ENCODE data around the gene PRKCB.

The PRKCB gene

DNA sequence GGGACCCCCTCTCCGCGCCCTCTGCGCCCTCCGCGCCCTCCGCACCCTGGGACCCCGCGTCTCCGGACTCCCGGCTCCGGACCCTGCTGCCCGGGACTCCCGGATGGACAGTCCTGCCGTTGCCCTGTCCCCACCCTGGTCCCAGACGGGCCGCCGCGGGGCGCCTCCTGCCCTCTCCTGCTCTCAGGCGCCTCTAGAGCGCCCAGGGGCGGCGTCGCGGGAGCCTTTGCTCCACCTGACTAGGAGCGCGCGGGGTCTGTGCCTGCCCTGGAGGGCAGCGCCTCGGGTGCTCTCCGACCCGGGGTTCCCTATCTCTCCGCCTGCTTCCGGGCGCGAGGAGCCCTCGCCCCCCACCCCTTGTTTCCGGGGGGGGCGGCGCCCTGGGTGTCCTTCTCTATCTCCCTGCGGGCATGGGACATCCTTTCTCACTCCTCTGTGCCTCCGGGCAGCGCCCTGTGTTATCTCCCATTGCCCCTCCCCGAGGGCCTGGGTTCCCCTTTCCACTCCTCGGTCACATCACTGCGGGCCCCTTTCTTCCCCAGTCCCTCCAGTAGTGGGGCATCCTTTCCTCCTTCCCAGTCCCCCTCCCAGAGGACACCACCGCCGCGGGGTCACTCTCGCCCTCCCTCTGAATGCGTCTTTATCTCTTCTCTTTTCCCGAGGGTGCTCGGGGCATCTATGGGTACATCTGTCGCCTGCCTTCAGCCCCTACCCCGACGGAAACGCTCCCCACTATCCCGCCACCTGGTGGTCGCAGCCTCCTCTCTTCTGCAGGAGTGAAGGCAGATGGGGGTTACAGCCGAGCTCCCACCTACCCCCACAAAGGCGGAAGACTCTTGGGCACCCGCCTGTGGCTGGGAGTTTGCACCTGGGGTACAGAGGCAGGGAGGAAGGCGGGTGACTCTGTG lies 875 bp downstream of the PRKCB start:
- peak; percentile 25 to 31 for DNase-seq

DNA sequence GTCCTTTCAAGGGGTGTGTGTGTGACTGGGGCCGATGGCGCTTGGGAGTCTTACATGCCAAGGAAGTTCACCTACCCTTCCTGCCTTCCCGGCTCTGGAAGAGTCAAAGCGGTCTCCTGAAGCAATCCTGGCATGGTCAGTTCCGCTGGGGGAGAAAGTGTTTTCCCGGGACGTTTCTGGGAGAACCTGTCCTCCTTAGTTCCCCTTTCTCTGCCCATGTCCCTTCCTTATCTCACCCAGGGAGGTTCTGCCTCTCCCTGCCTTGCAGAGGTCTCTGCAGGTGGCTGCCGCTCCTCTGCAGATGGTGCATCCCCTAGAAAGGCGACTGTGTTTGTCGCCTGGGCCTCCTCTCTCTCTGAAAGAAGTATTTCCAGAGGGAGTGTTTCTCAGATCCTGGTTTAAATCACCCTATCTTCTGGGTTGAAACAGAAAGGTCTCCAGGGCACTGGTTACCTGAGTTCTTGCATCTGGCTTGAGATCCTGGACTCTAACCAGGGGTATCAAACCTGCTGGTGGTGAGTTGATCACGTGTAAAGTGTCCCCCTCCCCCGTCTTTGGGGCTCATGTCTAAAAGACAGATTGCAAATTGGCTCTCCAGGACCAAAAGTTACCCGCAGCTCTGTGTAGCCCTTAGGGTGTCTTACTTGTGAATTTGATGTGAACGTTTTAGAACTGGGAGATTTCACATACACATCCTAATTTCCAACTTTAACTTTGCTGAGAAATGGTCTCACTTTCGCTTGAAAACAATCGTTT lies 1.9 kb downstream of the PRKCB start:
- DNase-seq: no peak

DNA sequence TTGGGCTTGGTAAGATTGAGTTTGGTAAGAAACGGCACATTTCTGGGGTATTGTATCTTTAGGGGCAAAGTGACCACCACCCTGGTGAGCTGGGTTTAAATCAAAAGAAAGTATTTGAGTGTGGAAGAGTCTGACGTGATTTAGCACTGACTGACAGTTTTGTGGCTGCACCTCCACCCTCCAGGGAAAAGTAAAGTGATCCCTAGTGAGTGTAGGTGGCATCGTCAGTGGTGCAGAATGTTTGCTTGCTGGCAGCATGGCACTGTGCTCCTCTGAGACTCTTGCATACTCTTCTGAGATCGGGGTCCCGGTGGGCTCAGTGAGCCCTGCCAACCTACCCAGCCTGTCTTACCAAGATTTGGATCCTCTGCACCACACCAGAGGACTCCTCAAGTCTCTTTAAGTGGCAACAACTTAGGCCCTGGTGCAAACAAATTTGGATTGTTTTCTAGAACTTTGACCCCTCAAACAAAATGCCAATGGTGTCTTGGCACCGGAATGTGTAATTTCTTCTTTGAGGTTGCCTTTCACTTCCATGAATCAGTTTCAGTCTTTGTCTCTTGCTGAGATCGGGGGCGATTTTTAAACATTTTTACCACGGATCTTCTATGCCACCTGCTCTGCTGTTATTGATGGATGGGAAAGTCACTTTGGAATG lies 2.8 kb downstream of the PRKCB start:
- no peak for DNase-seq

DNA sequence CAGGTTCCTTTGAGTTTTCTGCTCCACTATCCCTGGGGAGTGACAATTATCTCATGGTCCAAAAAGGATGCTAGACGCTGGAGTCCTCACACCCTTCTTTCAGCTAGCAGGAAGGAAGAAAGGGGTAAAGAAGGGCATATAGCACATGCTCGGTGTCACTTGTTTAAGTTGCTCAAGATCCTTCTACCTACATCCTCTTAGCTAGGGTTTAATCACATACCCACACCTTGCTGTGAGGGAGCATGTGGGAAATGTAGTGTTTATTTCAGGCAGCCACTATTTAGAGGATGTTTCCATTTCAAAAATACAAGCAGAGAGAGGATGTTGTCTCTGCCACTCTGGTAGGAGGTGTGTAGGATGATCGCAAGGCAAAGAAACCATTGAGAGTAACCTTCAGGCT lies 4.5 kb downstream of the PRKCB start:
- DNase-seq: no peak

DNA sequence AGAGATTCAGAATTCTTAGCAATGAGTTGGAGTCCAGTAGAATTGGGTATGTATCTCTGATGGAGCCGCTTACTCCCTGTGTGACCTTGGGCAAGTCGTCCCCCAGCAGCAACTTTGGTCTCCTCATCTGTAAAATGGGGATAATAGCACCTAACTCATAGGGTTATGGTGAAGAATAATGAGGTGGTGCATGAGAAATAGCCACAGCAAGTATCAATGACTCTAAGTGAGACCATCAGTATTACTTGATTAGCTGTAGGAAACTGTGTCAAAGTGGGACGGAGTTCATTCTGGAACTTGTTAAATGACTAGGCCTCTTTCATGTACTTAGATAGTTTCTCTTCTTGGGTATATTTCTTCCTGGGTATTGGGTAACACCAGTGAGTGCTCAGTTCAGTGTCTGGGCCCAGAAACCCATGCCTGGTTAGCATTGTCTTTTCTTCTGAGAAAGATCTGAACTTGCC lies 6.4 kb downstream of the PRKCB start:
- no peak for DNase-seq

DNA sequence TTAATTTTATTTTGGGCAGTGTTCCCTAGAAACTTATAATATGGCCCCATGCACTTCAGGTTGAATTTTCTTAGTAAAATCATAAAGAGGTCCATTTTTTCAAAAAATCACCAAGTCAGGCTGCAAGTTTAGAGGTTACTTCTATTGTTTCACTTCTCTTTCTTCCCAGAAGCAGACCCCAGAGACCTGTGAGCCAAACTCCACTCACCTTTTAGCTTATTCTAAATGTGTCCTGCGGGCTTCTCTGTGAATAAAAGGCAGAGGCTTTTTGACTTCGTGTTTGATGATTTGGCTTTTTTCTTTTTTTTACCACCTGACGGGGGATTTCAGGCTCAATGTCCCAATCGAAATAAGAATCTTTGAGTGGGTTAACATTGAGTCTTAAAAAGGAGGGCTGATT lies 7.4 kb downstream of the PRKCB start:
- DNase-seq: no peak

DNA sequence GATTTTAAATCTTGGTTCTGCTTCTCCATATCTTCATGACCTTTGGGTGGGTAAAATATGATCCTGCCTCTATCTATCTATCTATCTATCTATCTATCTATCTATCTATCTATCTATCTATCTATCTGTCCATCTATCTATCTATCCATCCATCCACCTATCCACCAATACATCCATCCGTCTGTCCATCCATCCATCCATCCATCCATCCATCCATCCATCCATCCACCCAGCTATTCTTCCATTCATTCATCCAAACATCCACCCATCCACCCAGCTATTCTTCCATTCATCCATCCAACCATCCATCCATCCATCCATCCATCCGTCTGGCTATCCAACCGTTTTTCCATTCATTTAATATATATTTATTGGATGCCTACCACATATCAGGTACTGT lies 11.5 kb downstream of the PRKCB start:
- DNase-seq: no peak

DNA sequence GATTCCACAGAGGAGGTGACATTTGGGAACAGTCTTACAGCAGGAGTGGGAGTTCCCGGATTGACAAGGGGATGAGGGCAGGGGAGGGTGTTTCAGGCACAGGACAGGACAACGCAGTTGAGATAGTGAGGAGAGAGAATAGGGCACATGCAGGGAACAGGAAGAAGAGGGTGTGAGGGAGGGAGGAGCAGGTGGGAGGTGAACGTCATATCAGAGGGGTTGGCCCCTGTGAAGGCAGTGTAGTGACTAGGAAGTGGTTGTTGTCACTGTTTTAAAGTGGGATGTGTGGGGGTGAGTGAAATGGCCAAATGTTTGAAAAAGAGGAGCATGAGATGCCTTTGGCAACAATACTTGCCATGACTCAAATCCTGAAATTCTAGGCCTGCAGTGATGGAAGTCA lies 12.2 kb downstream of the PRKCB start:
- DNase-seq: no peak

DNA sequence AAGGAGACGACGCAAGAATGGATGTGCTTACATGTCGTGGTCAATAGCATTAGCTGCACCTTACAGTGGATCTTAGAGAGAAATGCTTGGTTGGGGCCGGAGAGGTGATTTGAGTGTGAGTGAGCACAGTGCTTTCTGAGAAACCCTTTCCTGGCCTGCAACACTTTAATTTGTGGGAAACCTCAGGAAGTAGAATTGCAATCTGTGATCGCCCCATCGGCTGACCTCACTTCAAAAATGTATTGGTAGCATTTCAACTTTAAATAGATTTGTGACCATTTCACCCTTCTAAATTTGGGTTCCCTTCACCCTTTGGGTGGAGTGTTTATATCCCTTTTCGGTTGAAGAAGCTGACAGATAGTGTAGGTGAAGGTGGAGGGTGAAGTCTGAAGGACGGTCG lies 13.2 kb downstream of the PRKCB start:
- DNase-seq: no peak

DNA sequence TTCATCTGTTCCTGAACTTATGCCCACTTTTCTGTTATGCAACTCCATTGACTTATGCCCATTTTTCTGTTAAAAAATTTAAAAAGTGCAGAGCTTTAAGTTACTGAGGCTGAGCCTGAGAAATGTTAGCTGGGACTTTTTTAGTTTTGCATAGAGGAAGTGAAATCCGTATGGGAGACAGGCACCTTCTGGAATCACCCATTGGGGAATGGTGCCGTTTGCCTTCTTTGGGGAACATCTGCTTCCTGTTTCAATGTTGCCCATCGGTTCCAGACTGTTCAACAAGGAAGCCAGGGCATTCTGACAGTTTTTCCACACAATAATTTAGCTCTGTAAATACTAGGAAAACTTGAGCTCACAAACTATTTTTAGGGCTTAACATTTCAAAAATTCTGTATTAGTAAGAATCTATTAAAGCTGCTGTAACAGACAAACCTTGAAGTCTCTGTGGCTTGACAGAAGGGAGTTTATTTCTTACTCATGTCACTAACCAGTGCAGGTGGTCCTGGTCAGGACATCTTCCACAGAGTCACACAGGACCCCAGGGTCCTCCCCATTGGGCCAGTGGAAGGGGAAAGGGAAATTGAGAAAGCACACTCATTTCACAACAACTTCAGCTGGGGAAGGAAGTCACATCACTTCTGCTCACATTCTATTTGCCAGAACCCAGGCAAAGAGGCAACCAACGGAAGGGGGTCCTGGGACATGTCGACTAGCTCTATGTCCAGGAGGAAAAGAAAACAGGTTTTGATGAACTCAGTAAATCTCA lies 17.2 kb downstream of the PRKCB start:
- peak; percentile 17 to 32 for DNase-seq

DNA sequence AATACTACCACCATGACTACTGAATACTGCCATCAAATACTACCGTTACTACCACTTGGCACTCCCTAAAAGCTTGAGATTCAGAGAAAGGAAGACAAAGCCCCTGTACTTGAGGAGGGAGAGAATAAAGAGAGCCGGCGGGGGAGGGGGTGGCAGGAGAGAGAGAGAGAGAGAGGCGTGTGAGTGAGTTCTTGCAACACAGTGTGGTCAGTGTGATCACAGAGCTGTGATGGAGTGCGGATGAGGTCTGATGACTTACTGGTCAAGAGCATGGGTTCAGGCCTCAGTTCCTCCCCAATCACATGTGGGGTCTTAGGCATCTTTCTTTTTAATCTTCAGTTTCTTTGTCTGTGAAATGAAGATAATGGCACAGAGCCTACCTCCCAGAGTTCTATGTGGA lies 19.2 kb downstream of the PRKCB start:
- no peak for DNase-seq

DNA sequence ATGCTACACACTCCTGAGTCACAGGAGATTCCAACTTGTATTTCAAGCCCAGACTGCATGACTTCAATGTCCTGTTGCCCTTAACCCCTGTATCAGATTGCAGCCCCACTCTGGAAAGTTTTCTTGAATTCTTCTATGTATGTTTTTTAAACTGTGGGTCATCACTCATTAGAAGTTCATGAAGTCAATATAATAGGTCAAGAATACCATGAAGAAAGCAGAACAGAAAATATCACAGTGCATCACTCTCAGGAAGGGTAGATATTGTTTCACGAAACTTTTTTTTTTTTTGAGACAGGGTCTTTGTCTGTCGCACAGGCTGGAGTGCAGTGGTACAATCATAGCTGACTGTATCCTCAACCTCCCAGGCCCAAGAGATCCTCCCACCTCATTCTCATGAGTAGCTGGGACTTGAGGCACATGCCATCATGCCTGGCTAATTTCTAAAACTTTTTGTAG lies 20.5 kb downstream of the PRKCB start:
- DNase-seq: no peak

DNA sequence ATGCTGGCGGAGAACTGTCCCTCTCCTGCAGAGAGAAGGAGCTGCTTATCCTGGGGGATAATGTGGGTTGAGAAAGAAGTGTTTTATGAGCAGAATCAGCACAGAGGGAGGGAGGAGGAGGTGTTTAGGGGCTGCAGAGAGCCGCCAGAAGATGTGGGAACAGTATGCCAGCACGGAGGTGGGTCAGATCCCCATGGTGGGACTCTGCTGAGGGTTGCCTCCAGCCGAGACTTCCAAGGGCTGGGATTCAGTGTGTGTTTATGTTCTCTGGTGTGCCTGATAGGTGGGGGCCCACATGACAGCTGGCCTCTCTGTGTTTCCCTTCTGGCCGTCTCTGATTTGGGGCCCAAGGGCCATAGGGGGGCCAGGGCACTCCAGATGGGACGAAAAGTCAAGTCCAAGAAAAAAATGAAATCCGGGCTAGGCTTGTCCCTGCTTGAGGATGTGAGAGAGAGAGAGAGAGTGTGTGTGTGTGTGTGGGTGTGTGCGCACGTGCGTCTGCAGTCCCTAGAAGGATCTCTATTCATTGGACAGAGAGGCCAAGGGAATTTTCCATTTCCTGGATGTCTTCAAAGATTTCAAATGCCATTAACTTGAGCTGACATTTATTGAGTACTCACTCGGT lies 21.6 kb downstream of the PRKCB start:
- no peak for DNase-seq

DNA sequence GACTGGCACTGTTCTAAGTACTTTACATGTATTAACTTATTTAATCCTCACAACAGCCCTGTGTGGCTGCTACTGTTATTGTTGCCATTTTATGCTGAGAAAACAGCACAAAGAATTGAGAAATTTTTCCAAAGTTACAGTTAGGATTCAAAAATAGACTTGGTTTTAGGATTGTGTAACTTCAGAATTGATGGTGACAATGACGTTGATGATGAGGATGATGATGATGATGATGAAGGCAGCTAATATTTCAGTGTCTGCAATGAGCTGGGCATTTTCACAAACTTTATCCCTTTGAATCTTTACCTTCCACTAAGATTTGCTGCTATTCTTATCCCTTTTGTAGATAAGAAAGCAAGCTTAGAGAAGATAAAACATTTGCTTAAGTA lies 22.1 kb downstream of the PRKCB start:
- DNase-seq: no peak

DNA sequence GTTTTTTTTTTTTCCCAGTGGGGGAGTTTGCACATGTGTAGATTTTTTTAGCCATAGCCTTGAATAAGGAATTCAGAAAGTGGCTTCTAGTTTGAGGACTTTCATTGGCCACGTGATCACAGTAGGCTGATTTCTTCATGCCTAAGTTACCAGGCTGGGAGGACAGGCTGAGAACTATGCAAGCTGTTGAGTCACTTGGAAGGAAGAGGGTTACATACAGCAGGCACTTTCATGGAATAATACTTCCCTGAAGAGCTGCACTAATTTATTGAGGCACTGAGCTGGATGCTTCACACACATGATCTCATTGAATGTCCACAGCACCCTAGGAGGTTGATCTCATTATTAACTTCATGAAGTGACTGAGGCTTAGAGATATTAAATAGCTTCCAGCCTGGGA lies 22.8 kb downstream of the PRKCB start:
- peak; percentile 6 to 50 for DNase-seq

DNA sequence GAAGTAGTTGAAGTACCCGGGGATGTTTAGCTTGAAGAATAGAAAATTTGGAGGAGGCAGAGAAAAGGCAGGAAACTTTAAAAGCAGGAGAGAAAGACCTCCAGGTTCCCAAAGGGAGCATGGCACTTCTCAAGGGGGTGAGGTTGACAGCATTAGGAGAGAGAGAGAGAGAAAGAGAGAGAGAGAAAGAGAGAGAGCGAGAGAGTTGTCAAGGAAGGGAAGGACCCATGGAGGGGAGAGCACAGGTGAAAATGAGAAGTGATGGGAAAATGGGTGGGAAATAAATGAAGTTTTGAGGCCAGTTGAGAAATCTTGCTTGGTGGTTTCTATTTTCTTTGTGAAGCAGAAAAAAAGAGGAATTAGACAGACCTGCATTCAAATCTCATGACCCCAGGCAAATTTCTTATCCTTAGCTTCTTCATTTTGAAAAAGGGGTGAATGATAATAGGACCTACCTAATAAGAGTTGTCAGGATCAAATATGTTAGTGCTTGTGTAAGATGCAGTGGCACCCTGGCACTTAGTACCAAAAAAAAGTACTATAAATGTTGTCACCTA lies 24.0 kb downstream of the PRKCB start:
- peak; percentile 3 to 34 for DNase-seq

DNA sequence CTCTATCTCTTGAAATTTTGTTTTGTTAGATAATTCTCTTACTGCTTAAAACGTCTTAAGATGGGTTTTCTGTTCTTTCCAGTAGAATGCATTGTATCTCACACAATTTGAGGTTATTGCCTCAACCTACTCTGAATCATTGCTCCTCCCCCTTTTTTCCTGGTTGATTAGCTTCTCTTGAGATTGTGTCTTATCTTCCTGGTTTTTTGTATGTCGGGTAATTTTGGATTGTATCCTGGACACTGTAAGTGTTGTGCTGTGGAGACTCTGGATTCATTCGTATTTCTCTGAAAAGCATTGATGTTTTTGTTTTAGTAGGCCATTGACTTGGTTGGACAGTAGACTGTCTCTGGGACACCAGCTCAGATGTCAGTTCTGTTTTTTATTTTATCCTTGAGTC lies 26.1 kb downstream of the PRKCB start:
- DNase-seq: no peak

DNA sequence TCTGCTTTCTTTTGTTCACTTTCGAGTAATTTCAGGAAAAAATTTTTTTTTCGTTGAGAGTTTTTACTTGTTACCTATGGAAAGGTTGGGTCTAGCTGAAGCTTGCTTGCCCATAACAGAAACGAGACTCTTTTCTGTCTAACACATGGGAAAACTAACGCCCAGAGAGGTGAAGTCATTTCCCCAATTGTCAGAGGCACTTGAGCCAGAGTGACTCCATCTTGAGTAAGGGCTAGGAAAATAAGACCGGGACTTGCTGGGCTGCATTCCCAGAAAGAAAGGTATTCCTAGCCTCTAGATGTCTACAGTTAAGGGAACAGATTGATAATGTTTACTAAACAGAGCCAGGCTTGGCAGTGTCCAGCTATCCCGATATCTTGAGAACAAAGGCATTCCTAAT lies 26.8 kb downstream of the PRKCB start:
- no peak for DNase-seq

DNA sequence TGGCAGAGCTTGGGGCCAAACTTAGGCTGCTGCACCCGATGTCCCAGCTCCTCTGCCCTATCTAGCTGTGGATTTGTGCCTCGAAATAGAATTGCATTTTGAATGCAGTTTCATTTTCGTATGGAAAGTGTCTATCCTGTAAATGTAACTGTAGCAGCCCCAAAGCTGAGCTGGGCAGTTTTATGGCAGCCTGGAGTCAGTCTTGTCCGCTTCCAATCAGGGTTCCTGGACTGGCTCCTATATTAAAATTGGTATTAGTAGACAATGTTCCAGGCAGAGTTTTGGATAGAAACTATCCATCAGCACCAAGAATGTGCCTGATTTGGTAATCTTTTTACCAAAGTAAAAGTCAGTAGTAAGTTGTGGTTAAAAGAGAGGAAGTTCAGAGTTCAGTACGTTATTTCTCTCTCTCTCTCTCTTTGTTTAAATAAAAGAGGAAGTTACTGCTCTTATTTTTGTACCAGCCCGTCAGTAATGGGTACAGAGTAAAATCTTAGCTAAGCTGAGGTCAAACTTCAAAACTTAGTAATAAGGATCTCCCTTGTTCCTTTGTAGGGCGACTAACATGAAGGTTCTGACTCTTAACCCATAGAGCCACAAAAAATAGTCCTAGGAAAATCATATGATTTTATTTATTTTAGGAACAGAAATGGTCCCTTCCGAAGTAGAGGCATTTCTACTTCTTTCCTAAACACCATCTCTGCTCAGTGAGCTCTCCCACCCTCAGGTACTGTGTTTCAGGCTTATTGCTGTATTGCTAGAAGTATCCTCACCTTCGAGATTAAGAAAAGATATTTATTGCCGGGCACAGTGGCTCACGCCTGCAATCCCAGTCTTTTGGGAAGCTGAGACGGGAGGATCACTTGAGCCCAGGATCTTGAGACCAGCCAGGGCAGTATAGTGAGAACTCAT lies 28.0 kb downstream of the PRKCB start:
- DNase-seq: peak; percentile 89 to 90

DNA sequence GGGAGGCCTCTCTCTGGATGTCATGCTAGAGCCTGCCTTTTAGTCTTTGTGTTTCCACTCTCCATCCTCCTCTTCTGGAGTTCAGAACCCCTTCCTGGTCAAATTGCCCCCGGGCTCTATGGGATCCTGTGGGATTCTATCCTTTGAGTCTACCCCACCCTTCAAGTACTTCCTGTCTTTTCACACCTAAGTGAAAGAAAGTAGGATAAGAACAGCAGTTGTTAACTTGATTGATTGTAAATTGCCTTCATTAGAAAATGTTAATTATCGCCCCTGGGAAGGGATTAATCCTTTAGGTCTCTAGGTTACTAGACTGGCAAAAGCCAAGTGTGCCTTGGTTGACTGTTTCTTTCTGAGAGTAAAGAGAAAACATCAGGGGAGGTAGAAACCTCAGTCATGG lies 30.1 kb downstream of the PRKCB start:
- DNase-seq: no peak

DNA sequence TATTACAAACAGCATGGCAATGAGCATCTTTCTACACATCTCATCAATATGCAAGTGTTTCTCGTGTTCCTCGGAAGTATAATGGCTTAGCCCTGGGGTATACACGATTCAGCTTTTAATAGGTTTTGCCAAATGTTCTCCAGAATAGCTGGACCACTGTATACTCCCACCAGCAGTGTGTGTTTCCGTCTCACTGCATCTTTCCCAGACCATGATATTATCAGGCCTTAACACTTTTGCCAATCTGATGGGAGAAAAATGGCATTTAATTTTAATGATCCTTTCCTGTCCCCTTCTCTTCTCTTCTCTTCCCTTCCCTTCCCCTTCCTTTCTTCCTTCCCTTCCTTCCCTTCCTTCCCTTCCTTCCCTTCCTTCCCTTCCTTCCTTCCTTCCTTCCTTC lies 30.8 kb downstream of the PRKCB start:
- no peak for DNase-seq
